ENCODE results near the gene EEFSEC.

EEFSEC gene

DNA sequence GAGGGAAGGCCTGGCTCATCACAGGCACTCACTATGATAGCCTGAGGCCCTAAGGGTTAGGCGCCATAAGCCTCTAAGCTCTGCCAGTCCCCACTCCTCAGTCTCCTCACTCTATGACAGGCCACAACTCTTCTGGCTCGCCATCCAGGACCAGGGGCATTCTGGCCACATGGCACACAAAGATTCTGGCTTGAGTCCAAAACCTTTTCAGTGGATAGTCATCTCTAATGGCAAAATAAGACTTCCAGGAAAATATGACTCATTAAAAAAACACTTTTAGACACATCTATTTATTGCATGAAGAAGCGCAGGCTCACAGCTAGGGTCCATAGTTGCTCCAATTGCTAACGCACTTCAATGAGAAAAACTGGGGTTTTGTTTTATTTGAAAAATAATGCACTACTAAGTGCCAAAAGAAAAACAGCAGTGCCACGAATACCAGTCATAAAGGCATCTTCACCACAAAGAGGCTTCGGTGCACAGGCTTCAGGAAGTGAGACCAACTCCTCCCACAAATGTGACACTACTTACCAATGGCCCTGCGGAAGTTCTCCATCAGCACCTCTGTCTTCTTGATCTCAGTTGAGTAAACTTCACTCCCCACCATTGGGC is 40.8 kb upstream of the EEFSEC start:
- Histone ChIP-seq H3K9me3 (replicated peaks; ENCODE audit: insufficient read depth, low read length) (no peaks in the 10 kb centered on the region), H3K27ac (ENCODE audit: low read length) (no peak overlapping the region), H3K36me3 (replicated peaks; ENCODE audit: insufficient read depth, low read length) (peaks cover 17% of the 10 kb centered on the region; the same call in 1 of the 2 replicates), H3K27me3 (replicated peaks; ENCODE audit: insufficient read depth, low read length) (no peaks in the 10 kb centered on the region), H3K9me2 (replicated peaks; ENCODE audit: insufficient read depth, low read length) (no peaks in the 10 kb centered on the region), H2AFZ (ENCODE audit: low read length) (no peak overlapping the region), H3F3A (ENCODE audit: insufficient read depth, low read length) (peaks cover 24% of the 10 kb centered on the region), H3K79me2 (ENCODE audit: low read length) (peaks cover 62% of the 10 kb centered on the region), H3K4me3 (ENCODE audit: low read length) (no peak overlapping the region), H3K4me2 (ENCODE audit: low read depth, low read length) (no peak overlapping the region), H4K20me1 (ENCODE audit: insufficient read depth, low read length) (no peaks in the 10 kb centered on the region), H3K4me1 (ENCODE audit: low read length) (peaks cover 20% of the 10 kb centered on the region), H3K9ac (ENCODE audit: low read length) (no peak overlapping the region)
- TF ChIP-seq EZH2phosphoT487 (IDR thresholded peaks at IDR 0.05; ENCODE audit: low read length) (no peak), EZH2 (optimal IDR thresholded peaks at IDR 0.05; ENCODE audit: low read depth, low read length) (no peak)
- TF ChIP-seq, protein P1, sequence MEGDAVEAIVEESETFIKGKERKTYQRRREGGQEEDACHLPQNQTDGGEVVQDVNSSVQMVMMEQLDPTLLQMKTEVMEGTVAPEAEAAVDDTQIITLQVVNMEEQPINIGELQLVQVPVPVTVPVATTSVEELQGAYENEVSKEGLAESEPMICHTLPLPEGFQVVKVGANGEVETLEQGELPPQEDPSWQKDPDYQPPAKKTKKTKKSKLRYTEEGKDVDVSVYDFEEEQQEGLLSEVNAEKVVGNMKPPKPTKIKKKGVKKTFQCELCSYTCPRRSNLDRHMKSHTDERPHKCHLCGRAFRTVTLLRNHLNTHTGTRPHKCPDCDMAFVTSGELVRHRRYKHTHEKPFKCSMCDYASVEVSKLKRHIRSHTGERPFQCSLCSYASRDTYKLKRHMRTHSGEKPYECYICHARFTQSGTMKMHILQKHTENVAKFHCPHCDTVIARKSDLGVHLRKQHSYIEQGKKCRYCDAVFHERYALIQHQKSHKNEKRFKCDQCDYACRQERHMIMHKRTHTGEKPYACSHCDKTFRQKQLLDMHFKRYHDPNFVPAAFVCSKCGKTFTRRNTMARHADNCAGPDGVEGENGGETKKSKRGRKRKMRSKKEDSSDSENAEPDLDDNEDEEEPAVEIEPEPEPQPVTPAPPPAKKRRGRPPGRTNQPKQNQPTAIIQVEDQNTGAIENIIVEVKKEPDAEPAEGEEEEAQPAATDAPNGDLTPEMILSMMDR (IDR thresholded peaks at IDR 0.05; ENCODE audit: low read length): no peak
- DNase-seq: no peak

DNA sequence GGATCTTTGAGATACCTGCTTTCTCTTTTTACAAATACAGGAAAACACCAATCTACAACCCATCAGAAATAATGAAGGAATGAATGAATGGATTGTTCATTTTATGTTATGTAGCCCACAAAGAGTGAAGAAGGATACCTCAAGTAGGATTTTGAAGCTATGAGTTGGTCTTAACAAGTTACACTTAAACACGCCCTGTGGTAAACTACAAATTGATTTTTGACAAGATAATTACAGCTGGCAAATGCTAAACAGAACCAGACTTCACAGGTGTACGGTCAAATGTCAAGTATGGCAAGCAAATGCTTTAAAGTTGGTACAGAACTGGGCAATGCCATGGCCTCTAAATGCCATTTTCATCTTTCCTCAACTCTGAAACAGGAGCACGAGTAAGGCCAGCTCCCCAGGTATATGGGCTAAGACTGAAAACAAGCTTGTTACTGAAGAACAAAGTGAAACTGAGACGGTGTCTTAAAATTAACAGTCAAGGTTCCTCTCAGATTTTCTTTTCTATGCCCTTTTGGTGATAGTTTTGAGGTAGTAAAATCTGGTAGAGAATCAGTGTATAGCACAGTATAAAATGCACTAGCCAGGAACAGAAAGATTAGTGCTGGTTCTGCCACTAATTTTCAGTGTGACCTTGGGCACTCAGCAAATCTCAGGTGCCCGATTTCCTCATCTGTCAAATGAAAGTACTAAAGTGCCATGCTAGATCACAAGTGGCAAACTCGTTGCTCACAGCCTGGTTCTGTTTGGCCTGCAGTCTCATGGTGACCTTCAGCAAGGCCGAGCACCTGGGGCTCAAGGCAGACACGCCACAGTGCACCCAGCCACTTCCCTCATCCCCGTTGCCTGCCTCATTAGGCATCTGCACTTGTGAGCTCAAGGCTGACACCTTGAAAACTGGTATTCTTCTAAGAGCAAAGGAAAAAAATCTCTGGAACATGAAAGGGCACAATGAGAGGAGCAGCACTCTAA is 39.2 kb upstream of the EEFSEC start:
- TF ChIP-seq, protein P1 (IDR thresholded peaks at IDR 0.05; ENCODE audit: low read length): no peak
- TF ChIP-seq EZH2 (optimal IDR thresholded peaks at IDR 0.05; ENCODE audit: low read depth, low read length) (no peak), EZH2phosphoT487 (IDR thresholded peaks at IDR 0.05; ENCODE audit: low read length) (no peak)
- Histone ChIP-seq H3K36me3 (replicated peaks; ENCODE audit: insufficient read depth, low read length) (peaks cover 17% of the 10 kb centered on the region; the same call in 1 of the 2 replicates), H3K9me3 (replicated peaks; ENCODE audit: insufficient read depth, low read length) (no peaks in the 10 kb centered on the region), H3K9me2 (replicated peaks; ENCODE audit: insufficient read depth, low read length) (no peaks in the 10 kb centered on the region), H2AFZ (ENCODE audit: low read length) (peak overlapping the region; percentile 69), H3K27me3 (replicated peaks; ENCODE audit: insufficient read depth, low read length) (no peaks in the 10 kb centered on the region), H3K9ac (ENCODE audit: low read length) (peak overlapping the region; percentile 69), H3K27ac (ENCODE audit: low read length) (peak overlapping the region; percentile 89), H3K4me1 (ENCODE audit: low read length) (peaks cover 20% of the 10 kb centered on the region), H3K4me3 (ENCODE audit: low read length) (peak overlapping the region; percentile 58), H3K79me2 (ENCODE audit: low read length) (peaks cover 64% of the 10 kb centered on the region), H4K20me1 (ENCODE audit: insufficient read depth, low read length) (no peaks in the 10 kb centered on the region), H3K4me2 (ENCODE audit: low read depth, low read length) (peak overlapping the region; percentile 90), H3F3A (ENCODE audit: insufficient read depth, low read length) (peaks cover 24% of the 10 kb centered on the region)
- DNase-seq: peak; percentile 71

DNA sequence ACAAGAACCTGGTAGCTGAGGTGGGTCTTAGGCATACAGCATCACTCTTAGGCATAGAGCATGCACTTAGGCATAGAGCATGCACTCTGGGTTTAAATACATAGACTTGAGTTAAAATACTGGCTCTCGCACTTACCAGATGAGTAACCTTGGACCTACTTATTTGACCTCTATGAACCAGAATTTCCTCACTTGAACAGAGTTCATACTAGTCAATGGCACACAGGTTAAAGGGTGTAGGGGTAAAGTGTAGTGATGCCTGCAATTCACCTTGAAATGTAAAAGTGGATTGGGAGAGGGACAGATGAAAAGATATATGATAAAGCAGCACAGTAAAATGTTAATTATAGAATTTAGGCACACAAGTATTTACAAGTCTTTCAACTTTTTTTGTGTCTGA is 31.3 kb upstream of the EEFSEC start:
- H3K9me2 ChIP-seq (replicated peaks; ENCODE audit: insufficient read depth, low read length): no peaks in the 10 kb centered on the region
- H3K9me3 ChIP-seq (replicated peaks; ENCODE audit: insufficient read depth, low read length): no peaks in the 10 kb centered on the region
- H3K4me1 ChIP-seq (ENCODE audit: low read length): peaks cover 9% of the 10 kb centered on the region; the same call in 1 of the 2 replicates
- H4K20me1 ChIP-seq (ENCODE audit: insufficient read depth, low read length): no peaks in the 10 kb centered on the region
- TF ChIP-seq, protein P1 (IDR thresholded peaks at IDR 0.05; ENCODE audit: low read length): no peak
- TF ChIP-seq EZH2 (optimal IDR thresholded peaks at IDR 0.05; ENCODE audit: low read depth, low read length) (no peak), EZH2phosphoT487 (IDR thresholded peaks at IDR 0.05; ENCODE audit: low read length) (no peak)
- H3K4me2 ChIP-seq (ENCODE audit: low read depth, low read length): peak overlapping the region; percentile 77; the same call in 1 of the 2 replicates
- H3K27ac ChIP-seq (ENCODE audit: low read length): no peak overlapping the region
- H3K79me2 ChIP-seq (ENCODE audit: low read length): peaks cover 39% of the 10 kb centered on the region
- peak overlapping the region; percentile 93; the same call in 1 of the 2 replicates for H3K4me3 ChIP-seq (ENCODE audit: low read length)
- no peaks in the 10 kb centered on the region for H3K27me3 ChIP-seq (replicated peaks; ENCODE audit: insufficient read depth, low read length)
- DNase-seq: no peak
- H3K36me3 ChIP-seq (replicated peaks; ENCODE audit: insufficient read depth, low read length): no peaks in the 10 kb centered on the region
- H3F3A ChIP-seq (ENCODE audit: insufficient read depth, low read length): peaks cover 3% of the 10 kb centered on the region; the same call in 1 of the 2 replicates
- no peak overlapping the region for H2AFZ ChIP-seq (ENCODE audit: low read length)
- no peak overlapping the region for H3K9ac ChIP-seq (ENCODE audit: low read length)

Measured in MM.1S (cell line).